GM12878 (cell line): ENCODE data around the gene SLC24A3. TPM values are rescaled to one million over a fixed set of nuclear protein-coding genes. Genes with fewer than 3 reads are reported as not detected.

ENCODE experiments used
- ATAC-seq: fragments of 200-7000 bp; cut with Tn5 transposase; 3 replicates; pipeline ENCODE4 v1.9.1; 2020; ENCODE audit warnings: mild to moderate bottlenecking, moderate library complexity
- BruUV-seq: library from RNA; stranded (reverse); fragments of 400-500 nt; replicated peaks from 2 replicates; lab custom pipeline; 2021; lab: Mats Ljungman, UMichigan
- CTCF ChIA-PET: fragments of 300-600 bp; sonication (Branson Sonifier 250); formaldehyde crosslinking; extraction: SDS; loops from one replicate; lab custom pipeline; 2021; ENCODE audit warnings: inconsistent platforms; lab: Yijun Ruan, JAX
- POLR2A ChIA-PET: fragments of 350-600 bp; formaldehyde crosslinking; extraction: SDS; loops from one replicate; lab custom pipeline; 2021; ENCODE audit warnings: inconsistent platforms; lab: Charles Lee
- RAD21 ChIA-PET: fragments of 300-600 bp; sonication (Branson Sonifier 250); formaldehyde crosslinking; loops from one replicate; lab custom pipeline; 2023; ENCODE audit warnings: antibody characterized with exemption; ENCODE audit not compliant: unreplicated experiment; lab: Charles Lee
- SMC1A ChIA-PET: fragments of 300-600 bp; sonication (Branson Sonifier 250); formaldehyde crosslinking; loops from one replicate; lab custom pipeline; 2023; ENCODE audit not compliant: unreplicated experiment, uncharacterized antibody; lab: Charles Lee
- DNase-seq: peaks from one replicate; pipeline ENCODE4 v3.0.0-alpha.2; 2011; ENCODE audit warnings: low read depth, low spot score
- FAIRE-seq: peaks from 3 replicates; lab custom pipeline; 2011; peaks lifted over from hg19 to GRCh38; lab: Jason Lieb, UNC
- H2AFZ ChIP-seq: 2 replicates; pipeline ENCODE4 v1.6.0; 2011; ENCODE audit warnings: low read depth, low read length, control low read depth; ENCODE audit not compliant: control insufficient read depth
- H3K27ac ChIP-seq: 2 replicates; pipeline ENCODE4 v1.5.1; 2011; ENCODE audit warnings: control low read depth; ENCODE audit not compliant: control insufficient read depth, insufficient read depth
- H3K27me3 ChIP-seq, 2 experiments: replicated peaks in 1 of 2; 2 replicates each; pipeline versions ENCODE4 v1.6.0 to v1.6.1; 2011; ENCODE audit warnings: low read length in 1 of 2; ENCODE audit not compliant: control insufficient read depth in 2 of 2, insufficient read depth in 2 of 2
- H3K36me3 ChIP-seq, 2 experiments: 2 replicates each; pipeline ENCODE4 v1.5.1; 2011; ENCODE audit warnings: low read length in 1 of 2; ENCODE audit not compliant: control insufficient read depth in 2 of 2, insufficient read depth in 2 of 2
- H3K4me1 ChIP-seq: 2 replicates; pipeline ENCODE4 v1.6.1; 2011; ENCODE audit warnings: mild to moderate bottlenecking, low read length, moderate library complexity, mixed read lengths; ENCODE audit not compliant: control insufficient read depth, insufficient read depth
- H3K4me2 ChIP-seq: 2 replicates; pipeline ENCODE4 v1.6.0; 2011; ENCODE audit warnings: control low read depth; ENCODE audit not compliant: control insufficient read depth, insufficient read depth
- H3K4me3 ChIP-seq: fragments of 200-600 bp; sonication (generic); 2 replicates; pipeline ENCODE4 v1.5.1; 2016
- H3K79me2 ChIP-seq: 2 replicates; pipeline ENCODE4 v1.6.0; 2011; ENCODE audit warnings: low read length; ENCODE audit not compliant: control insufficient read depth, insufficient read depth
- H3K9ac ChIP-seq: 2 replicates; pipeline ENCODE4 v1.8.0; 2011; ENCODE audit warnings: low read length, control low read depth, mixed read lengths; ENCODE audit not compliant: control insufficient read depth, insufficient read depth
- H3K9me3 ChIP-seq: replicated peaks from 3 replicates; pipeline ENCODE4 v1.5.1; 2011; ENCODE audit warnings: mild to moderate bottlenecking, low read length; ENCODE audit not compliant: control insufficient read depth, insufficient read depth
- H4K20me1 ChIP-seq: 2 replicates; pipeline ENCODE4 v1.6.0; 2011; ENCODE audit not compliant: control insufficient read depth, insufficient read depth
- CBFB ChIP-seq: IDR thresholded peaks from 2 replicates; pipeline ENCODE4 v1.6.1; 2016; ENCODE audit warnings: antibody characterized with exemption, low read depth
- CHD2 ChIP-seq: IDR thresholded peaks from 2 replicates; pipeline ENCODE4 v1.6.1; 2011; ENCODE audit warnings: low read depth, low read length, improper control_type of control experiment, borderline replicate concordance
- CREB1 ChIP-seq: IDR thresholded peaks from 2 replicates; pipeline ENCODE4 v1.6.1; 2012; ENCODE audit warnings: low read depth, mild to moderate bottlenecking, inconsistent platforms
- ETV6 ChIP-seq, 2 experiments: fragments of 450-650 bp in 1 of 2; IDR thresholded peaks in 1 of 2; conservative IDR thresholded peaks in 1 of 2; 2 replicates each; pipeline ENCODE4 v1.6.1; 2014; ENCODE audit warnings: antibody characterized with exemption in 1 of 2, borderline replicate concordance in 1 of 2, low read depth in 1 of 2, mild to moderate bottlenecking in 1 of 2, moderate library complexity in 1 of 2
- FOXK2 ChIP-seq: fragments of 450-650 bp; IDR thresholded peaks from 2 replicates; pipeline ENCODE4 v1.6.1; 2017; ENCODE audit warnings: mild to moderate bottlenecking, moderate library complexity
- GATAD2B ChIP-seq: fragments of 450-650 bp; conservative IDR thresholded peaks from 2 replicates; pipeline ENCODE4 v1.6.1; 2017; ENCODE audit warnings: low read depth, mild to moderate bottlenecking, moderate library complexity
- HDAC6 ChIP-seq: fragments of 200-600 bp; sonication (generic); IDR thresholded peaks from one replicate; pipeline ENCODE4 v1.8.0; 2017; ENCODE audit warnings: antibody characterized with exemption; ENCODE audit not compliant: unreplicated experiment
- JUND ChIP-seq: IDR thresholded peaks from 2 replicates; pipeline ENCODE4 v1.6.1; 2012; ENCODE audit warnings: low read depth, mild to moderate bottlenecking, low read length, improper control_type of control experiment, moderate library complexity
- KAT2A ChIP-seq: conservative IDR thresholded peaks from 2 replicates; pipeline ENCODE4 v1.6.1; 2011; ENCODE audit warnings: low read depth, low read length; ENCODE audit not compliant: control insufficient read depth
- LARP7 ChIP-seq: fragments of 450-650 bp; IDR thresholded peaks from 2 replicates; pipeline ENCODE4 v1.6.1; 2017; ENCODE audit warnings: mild to moderate bottlenecking
- MYC ChIP-seq: IDR thresholded peaks from 2 replicates; pipeline ENCODE4 v1.6.1; 2011; ENCODE audit warnings: mild to moderate bottlenecking, low read length, moderate library complexity, inconsistent platforms; ENCODE audit not compliant: insufficient read depth, insufficient replicate concordance, insufficient read length, severe bottlenecking
- RFX5 ChIP-seq: IDR thresholded peaks from 2 replicates; pipeline ENCODE4 v1.6.1; 2011; ENCODE audit warnings: low read depth, low read length, improper control_type of control experiment
- SMC3 ChIP-seq: IDR thresholded peaks from 2 replicates; pipeline ENCODE4 v1.6.1; 2011; ENCODE audit warnings: low read length, improper control_type of control experiment, borderline replicate concordance
- SUPT20H ChIP-seq: IDR thresholded peaks from 2 replicates; pipeline ENCODE4 v1.6.1; 2011; ENCODE audit warnings: low read depth, mild to moderate bottlenecking, low read length, moderate library complexity, borderline replicate concordance; ENCODE audit not compliant: control insufficient read depth
- TCF12 ChIP-seq: IDR thresholded peaks from 2 replicates; pipeline ENCODE4 v1.6.1; 2011; ENCODE audit warnings: low read depth, mild to moderate bottlenecking, low read length
- ZBED1 ChIP-seq: IDR thresholded peaks from 2 replicates; pipeline ENCODE4 v1.6.1; 2016; ENCODE audit warnings: borderline replicate concordance
- WGBS: methylation state at CpG from one replicate; pipeline ENCODE4 v1.1.6; 2016; ENCODE audit warnings: low lambda C conversion rate; ENCODE audit not compliant: insufficient replicate concordance, insufficient coverage; ENCODE audit errors: missing lambda C conversion rate; 5-methylcytosine and 5-hydroxymethylcytosine counted together
- in situ Hi-C: fragments of 300-500 bp; cut with MboI; formaldehyde crosslinking; loops from 9 replicates; pipeline ENCODE4 v1.14.3; 2018; ENCODE audit warnings: mixed read lengths
- intact Hi-C: fragments of 100-400 bp; cut with micrococcal nuclease; formaldehyde crosslinking; loops from one replicate; pipeline ENCODE4 v1.14.2; 2022; ENCODE audit not compliant: unreplicated experiment
- polyA plus RNA-seq, 11 experiments: library from polyadenylated mRNA; depleted of rRNA in 4 of 11; unstranded in 6 of 11; stranded (reverse) in 5 of 11; fragments of >200 nt; fragmentation: Nextera tagmentation in 4 of 11; fragmentation: Illumina TruSeq in 1 of 11; extraction: Ambion mirVana in 4 of 11; extraction: Trizol in 1 of 11; gene quantifications; 1 replicate in 1 of 11; 2 replicates in 10 of 11; pipeline versions ENCODE4 v1.2.1 to v1.2.3, GENCODE V29; 2011 to 2016; ENCODE audit warnings: inconsistent platforms in 2 of 11, missing spikeins in 2 of 11, low read depth in 1 of 11
- total RNA-seq, 4 experiments: library from RNA; depleted of rRNA in 3 of 4; stranded (reverse); fragments of >200 nt in 3 of 4; fragmentation: Illumina TruSeq in 1 of 4; extraction: Trizol in 1 of 4; gene quantifications; 2 replicates each; pipeline versions ENCODE4 v1.2.1 to v1.2.3, GENCODE V29; 2013 to 2021

Gene SLC24A3
- total and polyA plus RNA-seq, 10 of the 15 experiments (the other 5 are each of a cell fraction or from before 2014, with no cell fraction given) = 0.04 TPM; not detected in 9

GRCh38 chr20:19411811-19412210, 199.4 kb downstream of the SLC24A3 start:
- Histone ChIP-seq H3K4me3 (no peak overlapping the region), H3K36me3 (no peaks in the 10 kb centered on the region)
- TF ChIP-seq GATAD2B (no peak), FOXK2 (no peak), TCF12 (no peak), CREB1 (no peak), MYC (no peak), ZBED1 (no peak)
- TF ChIP-seq, all 136 proteins: peak for 0
- H3K4me1 ChIP-seq = no peaks in the 10 kb centered on the region
- no peak overlapping the region for H3K4me2 ChIP-seq
- no peaks in the 10 kb centered on the region for H4K20me1 ChIP-seq
- H3K79me2 ChIP-seq = no peaks in the 10 kb centered on the region
- no peak overlapping the region for H2AFZ ChIP-seq
- WGBS = 25% methylated on average over 3 of the region's 3 CpGs
- no peaks in the 10 kb centered on the region; a peak in 1 of 4 replicates for H3K27me3 ChIP-seq
- ChIA-PET SMC1A (no interaction called here), RAD21 (no interaction called here), CTCF (no interaction called here), POLR2A (no interaction called here)
- ATAC-seq (no peak), FAIRE-seq (no peak), DNase-seq (no peak)
- no peak overlapping the region for H3K27ac ChIP-seq
- in situ Hi-C loops (no loop called here), intact Hi-C loops (no loop called here)
- BruUV-seq = no TSS peak
- no peaks in the 10 kb centered on the region for H3K9me3 ChIP-seq
- H3K9ac ChIP-seq = no peak overlapping the region

GRCh38 chr20:19412254-19412653, 199.8 kb downstream of the SLC24A3 start:
- RAD21 ChIA-PET = no interaction called here
- Histone ChIP-seq H3K79me2 (no peaks in the 10 kb centered on the region), H3K36me3 (no peaks in the 10 kb centered on the region), H3K27ac (no peak overlapping the region), H3K4me1 (no peaks in the 10 kb centered on the region), H3K27me3 (no peaks in the 10 kb centered on the region; a peak in 1 of 4 replicates), H3K9me3 (no peaks in the 10 kb centered on the region), H4K20me1 (no peaks in the 10 kb centered on the region), H2AFZ (no peak overlapping the region), H3K4me2 (no peak overlapping the region), H3K4me3 (no peak overlapping the region), H3K9ac (no peak overlapping the region)
- 3% methylated on average over 3 of the region's 3 CpGs for WGBS
- in situ Hi-C loops = no loop called here
- SMC1A ChIA-PET = no interaction called here
- intact Hi-C loops = no loop called here
- ATAC-seq (no peak), DNase-seq (no peak), FAIRE-seq (no peak)
- no peak for TF ChIP-seq SMC3
- TF ChIP-seq CBFB = no peak
- no peak for TF ChIP-seq HDAC6
- no peak for TF ChIP-seq ETV6 (conservative IDR thresholded peaks at IDR 0.05 in 1 of 2, IDR thresholded peaks at IDR 0.05 in 1 of 2; ENCODE audit: borderline replicate concordance in 1 of 2, low read depth in 1 of 2)
- no peak for TF ChIP-seq JUND
- TF ChIP-seq SUPT20H = no peak
- no peak for TF ChIP-seq LARP7
- TF ChIP-seq KAT2A = no peak
- no peak for TF ChIP-seq CHD2
- TF ChIP-seq RFX5 = no peak
- CTCF ChIA-PET = no interaction called here
- POLR2A ChIA-PET = no interaction called here
- no TSS peak for BruUV-seq
